Measurements from ENCODE around the gene RABL2A.

DNA sequence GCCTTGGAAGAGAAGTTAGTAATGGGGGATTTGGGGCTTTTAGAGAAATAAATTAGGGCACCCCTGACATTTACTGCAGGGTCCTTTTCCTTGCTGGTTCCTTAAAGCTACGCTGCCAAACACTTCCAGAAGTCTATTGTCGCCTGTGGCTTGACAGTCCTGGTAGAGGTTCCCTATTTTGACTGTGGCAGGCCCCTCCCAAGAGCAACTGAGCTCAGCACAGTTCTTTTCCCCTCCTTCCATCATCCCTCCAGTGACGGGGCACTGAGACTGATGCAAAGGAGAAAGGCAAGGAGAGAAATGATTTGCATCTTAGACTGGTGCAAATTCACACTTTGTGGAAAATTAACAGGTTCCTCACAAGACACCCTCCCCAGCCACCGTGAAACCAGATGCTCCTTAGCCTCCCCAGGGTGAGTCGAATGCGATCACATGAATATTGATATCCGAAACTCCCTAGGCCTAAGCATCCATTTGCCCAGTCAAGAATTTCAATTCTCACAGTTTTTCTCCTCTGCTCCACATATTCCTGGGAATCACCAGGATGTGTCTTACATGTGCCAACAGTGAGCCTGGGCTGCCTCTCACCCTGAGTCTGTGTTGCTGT is 45.4 kb downstream of the RABL2A start:
- TF ChIP-seq, protein P1, sequence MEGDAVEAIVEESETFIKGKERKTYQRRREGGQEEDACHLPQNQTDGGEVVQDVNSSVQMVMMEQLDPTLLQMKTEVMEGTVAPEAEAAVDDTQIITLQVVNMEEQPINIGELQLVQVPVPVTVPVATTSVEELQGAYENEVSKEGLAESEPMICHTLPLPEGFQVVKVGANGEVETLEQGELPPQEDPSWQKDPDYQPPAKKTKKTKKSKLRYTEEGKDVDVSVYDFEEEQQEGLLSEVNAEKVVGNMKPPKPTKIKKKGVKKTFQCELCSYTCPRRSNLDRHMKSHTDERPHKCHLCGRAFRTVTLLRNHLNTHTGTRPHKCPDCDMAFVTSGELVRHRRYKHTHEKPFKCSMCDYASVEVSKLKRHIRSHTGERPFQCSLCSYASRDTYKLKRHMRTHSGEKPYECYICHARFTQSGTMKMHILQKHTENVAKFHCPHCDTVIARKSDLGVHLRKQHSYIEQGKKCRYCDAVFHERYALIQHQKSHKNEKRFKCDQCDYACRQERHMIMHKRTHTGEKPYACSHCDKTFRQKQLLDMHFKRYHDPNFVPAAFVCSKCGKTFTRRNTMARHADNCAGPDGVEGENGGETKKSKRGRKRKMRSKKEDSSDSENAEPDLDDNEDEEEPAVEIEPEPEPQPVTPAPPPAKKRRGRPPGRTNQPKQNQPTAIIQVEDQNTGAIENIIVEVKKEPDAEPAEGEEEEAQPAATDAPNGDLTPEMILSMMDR (IDR thresholded peaks at IDR 0.05 in 4 of 5, conservative IDR thresholded peaks at IDR 0.05 in 1 of 5) = no peak
- TF ChIP-seq POLR2A (IDR thresholded peaks at IDR 0.05) = no peak

Measured in gastrocnemius medialis (tissue), 4 donors.